ENCODE results near the gene KCTD17.

- TF ChIP-seq CTCF (conservative IDR thresholded peaks at IDR 0.05; ENCODE audit: low read length) (no peak), EZH2phosphoT487 (IDR thresholded peaks at IDR 0.05; ENCODE audit: borderline replicate concordance) (no peak)
Observed at GRCh38 chr22:37059876-37060449, 8.4 kb downstream of the KCTD17 start.

Data from Loucy (cell line).